ENCODE measurements around the gene TMEM191C.
"Not testable (repeated sequence)": the region's sequence is repeated elsewhere in the genome, so short reads cannot be mapped to it uniquely, and the experiment has no call there.

Gene TMEM191C

GRCh38 chr22:21467337-21468193 is at the start of gene TMEM191C:
TMEM191C (plus strand) TSS chr22:21467387; CDS start chr22:21467460, 73 bp downstream.
- DNase-seq = not testable (repeated sequence)

DNA sequence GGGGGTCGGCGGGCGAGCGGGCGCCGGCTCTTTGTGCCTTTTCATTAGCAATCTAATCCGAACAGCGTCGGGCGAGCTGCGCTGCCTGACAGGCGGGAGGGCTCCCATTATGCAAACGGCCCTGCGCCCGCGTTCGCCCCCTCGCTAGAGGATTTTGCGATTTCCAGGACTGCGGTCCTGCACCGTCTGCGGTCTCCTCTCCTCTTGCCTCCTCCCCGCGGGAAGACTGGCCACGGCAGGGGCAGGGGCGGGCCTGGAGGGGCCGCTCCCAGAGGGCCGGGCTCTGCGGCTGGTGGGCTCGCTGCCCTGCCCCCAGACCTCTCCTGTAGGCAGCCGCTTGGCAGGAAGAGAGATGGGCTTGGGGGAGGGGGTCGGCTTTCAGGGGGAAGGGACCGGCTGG is 49.3 kb upstream of the TMEM191C start:
- DNase-seq = not testable (repeated sequence)

- DNase-seq = not testable (repeated sequence)
Measured at GRCh38 chr22:21418974-21419638, 48.1 kb upstream of the TMEM191C start.

DNA sequence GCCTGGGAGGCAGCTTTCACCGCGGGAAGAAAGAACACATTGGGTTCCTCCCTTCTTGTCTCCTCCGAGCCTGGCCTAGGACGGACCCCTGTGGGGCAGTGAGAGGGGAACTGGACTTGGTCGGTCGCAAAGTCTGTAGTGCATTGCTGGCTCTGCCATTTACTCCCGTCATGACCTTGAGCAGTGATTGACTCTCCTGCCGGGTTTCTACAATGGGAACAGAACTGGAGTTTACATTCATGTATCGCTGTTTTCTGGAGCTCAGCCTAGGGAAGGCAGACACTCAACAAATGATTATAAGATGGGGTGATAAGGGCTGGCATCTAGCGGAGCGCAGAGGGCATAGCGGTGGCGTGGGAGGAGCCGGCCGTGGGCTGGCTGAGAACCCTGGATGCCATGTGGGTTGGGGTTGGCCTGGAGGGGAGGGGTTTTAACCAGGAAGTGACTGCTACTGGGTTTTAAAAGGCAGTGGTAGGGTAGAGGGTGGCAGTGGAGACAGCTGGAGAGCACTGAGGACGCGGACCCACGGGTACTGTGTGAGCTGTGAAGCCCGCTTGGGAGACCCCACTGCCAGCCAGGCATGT is 46.9 kb upstream of the TMEM191C start:
- DNase-seq = not testable (repeated sequence)

- not testable (repeated sequence) for DNase-seq
Measured at GRCh38 chr22:21424084-21424709, 43.0 kb upstream of the TMEM191C start.

- not testable (repeated sequence) for DNase-seq
Measured at GRCh38 chr22:21434378-21435233, 32.6 kb upstream of the TMEM191C start.

DNA sequence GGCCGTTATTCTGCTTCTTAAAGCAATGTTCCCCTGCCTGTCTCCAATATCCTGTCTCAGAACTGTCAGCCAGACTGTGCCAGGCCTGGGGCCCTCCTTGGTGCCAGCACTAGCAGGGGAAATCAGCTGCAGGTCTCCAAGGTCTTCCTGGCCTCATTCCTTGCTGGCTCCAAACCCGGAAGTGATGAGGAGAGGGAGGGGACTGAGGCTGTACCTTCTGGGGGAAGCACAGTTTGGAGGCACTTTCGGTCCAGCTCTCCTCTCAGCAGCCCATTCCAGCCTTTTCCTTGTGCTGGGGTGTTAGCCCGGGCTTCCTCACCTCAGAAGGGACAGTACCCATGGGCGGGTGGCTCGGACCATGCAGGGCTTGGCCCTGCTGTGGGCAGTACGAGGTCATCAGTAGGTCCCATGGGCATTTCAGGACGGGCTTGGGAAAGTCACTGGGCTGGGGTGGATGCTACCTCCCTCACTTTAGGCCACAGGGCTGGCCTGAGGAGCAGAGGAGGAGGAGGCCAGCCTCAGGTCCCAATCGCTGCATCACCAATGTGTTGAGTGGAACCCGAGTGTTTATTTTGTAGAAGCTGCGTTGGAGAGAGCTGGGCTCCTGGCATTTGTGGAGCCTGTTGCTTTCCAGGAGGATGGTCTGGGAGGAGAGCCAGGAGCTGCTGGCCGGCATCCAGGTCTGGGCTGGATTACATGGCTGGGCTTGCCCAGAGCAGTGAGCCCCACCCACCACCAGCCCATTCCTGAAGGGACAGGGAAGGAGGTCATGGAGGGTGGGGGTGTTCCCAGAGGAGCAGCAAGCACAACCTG is 31.0 kb upstream of the TMEM191C start:
- DNase-seq = not testable (repeated sequence)

- not testable (repeated sequence) for DNase-seq
Measured at GRCh38 chr22:21438013-21438412, 29.2 kb upstream of the TMEM191C start.

GRCh38 chr22:21440018-21440636 is 27.1 kb upstream of the TMEM191C start:
- DNase-seq = not testable (repeated sequence)

DNA sequence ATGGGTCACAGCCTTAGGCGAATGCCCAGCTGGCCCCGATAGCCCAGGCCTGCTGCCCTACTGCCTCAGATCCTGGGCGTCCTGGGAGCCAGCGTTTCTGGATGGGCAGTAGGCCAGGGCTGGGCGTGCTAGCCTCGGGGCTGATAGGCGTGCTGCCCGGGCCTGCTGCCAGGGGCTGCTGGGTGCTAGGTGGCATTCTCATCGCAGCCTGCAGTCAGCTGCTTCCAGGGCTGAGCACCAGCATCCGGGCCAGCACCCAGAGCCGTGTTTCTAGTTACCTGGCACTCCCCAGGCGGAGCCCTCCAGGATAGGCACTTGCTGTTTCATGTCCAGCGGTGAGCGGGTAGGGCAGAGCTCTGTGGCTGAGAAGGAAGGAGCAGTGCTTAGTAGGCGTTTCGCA is 26.5 kb upstream of the TMEM191C start:
- DNase-seq = not testable (repeated sequence)

DNA sequence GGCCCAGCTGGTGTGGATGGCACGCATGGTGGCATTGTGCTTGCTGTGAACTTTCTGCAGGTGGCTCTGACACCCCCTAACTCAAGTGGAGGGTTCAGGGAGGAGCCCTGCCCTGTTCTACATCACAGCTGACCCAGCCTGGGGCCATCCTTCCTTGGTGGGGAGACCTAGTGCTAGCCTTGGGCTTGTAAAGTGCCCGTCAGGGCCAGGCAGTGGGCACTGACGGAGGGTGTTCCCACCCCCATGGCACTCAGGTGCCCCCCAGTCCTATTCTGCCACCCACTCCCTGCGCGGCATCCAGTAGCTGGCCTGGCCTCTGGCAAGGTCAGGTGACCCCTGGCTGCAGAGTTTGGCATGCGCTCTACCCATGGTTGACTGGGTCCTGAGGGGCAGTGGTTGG is 26.0 kb upstream of the TMEM191C start:
- DNase-seq = not testable (repeated sequence)

DNA sequence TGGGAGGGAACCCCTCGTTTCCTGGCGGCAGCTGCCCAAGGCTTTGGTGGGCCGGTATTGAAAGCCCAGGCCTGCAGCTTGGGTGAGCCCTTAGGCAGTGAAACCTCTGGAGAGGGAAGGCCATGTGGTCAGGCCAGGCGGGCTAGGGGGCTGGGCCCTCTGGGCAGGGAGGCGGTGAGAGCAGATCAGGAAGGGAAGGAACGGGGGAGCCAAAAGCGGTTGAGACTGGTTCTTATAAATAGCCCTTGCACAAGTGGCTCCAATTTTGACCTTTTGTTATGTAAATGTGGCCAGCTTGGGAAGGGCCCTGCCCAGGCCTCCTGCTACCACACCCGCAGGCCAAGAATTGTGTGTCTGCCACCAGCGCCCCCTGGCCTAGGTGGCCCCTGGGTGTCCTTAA is 25.1 kb upstream of the TMEM191C start:
- DNase-seq = not testable (repeated sequence)

DNA sequence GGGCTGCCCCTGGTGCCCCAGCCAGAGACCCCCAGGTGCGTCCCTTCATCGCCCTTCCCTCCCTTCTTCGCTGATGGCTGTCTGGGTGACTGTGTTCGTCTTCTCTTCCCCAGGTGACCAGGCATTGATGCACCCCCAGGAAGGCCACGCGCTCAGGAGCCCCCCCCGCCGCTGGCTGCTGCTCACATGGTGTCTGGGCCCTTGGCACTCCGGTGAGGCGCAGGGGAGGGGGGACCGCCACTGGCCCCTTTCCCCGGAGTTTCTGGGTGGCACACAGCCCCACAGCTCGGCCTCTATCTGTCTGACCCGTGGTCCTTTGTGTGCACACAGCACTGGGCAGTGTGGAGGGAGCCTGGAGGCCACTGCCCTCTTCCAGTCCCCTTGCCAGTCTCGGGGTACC is 24.5 kb upstream of the TMEM191C start:
- DNase-seq = not testable (repeated sequence)

DNA sequence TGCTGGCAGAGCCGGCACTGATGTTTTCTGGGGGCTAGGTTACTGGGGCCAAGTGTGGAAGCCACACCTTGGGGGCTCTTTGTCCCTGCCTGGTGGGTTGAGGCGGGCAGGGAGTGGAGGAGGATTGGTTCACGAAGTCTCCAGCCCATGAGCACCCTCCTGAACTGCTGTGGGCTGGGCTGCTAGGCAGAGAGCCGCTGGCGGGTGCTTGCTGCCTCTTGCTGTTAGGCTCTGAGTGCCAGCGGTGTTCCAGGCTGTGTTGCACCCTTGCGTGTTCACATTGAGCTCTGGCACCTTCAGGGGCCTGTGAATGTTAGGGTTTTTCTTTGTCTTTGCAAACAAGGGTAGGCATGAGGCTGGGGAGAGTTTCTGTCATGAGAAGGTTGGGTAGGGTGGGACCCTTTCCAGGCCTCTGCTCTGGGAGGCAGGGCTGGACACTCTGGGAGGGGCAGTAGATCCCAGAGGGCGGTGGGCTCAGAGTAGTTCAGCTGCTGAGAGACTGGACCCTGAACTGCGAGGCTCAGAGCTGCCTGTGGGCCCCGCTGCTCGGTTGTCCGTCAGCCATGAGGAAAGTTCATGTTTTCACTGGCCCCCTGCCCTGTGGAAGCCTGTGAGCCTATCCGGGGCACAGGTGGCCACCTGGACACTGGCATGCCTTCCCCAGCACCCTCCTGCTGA is 24.0 kb upstream of the TMEM191C start:
- DNase-seq = no peak

GRCh38 chr22:21443735-21444421 is 23.3 kb upstream of the TMEM191C start:
- DNase-seq = no peak

DNA sequence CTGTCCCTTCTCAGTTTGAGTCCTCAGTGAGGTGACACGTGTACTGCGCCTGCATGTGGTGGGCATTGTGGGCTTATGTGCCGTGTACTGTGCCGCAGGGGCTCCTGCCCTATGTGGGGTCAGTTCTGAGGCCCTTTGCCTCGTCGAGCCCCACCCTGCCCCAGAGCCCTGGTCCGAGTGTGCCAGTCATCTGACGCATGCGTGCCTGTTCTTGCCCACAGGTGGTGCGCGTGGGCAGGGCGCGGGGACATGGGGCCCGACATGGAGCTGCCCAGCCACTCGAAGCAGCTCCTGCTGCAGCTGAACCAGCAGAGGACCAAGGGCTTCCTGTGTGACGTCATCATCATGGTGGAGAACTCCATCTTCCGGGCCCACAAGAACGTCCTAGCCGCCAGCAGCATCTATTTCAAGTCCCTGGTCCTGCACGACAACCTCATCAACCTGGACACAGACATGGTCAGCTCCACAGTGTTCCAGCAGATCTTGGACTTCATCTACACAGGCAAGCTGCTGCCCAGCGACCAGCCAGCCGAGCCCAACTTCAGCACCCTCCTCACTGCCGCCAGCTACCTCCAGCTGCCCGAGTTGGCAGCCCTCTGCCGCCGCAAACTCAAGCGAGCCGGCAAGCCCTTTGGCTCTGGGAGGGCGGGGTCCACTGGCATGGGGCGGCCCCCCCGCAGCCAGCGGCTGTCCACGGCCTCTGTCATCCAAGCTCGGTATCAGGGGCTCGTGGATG is 22.3 kb upstream of the TMEM191C start:
- DNase-seq = no peak

DNA sequence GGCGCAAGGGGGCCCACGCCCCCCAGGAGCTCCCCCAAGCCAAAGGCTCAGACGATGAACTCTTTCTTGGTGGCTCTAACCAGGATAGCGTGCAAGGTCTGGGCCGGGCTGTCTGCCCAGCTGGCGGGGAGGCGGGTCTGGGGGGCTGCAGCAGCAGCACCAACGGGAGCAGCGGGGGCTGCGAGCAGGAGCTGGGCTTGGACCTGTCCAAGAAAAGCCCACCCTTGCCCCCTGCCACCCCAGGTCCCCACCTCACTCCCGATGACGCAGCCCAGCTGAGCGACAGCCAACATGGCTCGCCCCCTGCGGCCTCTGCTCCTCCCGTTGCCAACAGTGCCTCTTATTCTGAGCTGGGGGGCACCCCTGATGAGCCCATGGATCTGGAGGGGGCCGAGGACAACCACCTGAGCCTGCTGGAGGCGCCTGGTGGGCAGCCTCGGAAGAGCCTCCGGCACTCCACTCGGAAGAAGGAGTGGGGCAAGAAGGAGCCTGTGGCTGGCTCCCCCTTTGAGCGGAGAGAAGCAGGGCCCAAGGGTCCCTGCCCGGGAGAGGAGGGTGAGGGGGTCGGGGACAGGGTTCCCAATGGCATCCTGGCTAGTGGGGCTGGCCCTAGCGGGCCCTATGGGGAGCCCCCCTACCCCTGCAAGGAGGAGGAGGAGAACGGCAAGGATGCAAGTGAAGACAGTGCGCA is 21.6 kb upstream of the TMEM191C start:
- DNase-seq = no peak

DNA sequence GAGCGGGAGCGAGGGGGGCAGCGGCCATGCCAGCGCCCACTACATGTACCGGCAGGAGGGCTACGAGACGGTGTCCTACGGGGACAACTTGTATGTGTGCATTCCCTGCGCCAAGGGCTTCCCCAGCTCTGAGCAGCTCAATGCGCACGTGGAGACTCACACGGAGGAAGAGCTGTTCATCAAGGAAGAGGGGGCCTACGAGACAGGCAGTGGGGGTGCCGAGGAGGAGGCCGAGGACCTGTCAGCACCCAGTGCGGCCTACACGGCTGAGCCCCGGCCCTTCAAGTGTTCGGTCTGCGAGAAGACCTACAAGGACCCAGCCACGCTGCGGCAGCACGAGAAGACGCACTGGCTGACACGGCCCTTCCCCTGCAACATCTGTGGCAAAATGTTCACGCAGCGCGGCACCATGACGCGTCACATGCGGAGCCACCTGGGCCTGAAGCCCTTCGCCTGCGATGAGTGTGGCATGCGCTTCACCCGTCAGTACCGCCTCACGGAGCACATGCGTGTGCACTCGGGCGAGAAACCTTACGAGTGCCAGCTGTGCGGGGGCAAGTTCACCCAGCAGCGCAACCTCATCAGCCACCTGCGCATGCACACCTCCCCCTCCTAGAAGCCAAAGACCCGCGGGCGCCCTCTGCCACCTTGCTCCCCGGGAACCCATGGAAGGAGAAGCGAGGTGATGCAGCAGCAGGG is 20.9 kb upstream of the TMEM191C start:
- no peak for DNase-seq

Data from activated CD4-positive, alpha-beta T cell treated with anti-CD3 and anti-CD28 coated beads, Interleukin-10, Interleukin-2, amounts not matched to agents 100 ng/mL and 50 ng/mL, durations not matched to agents 16 hours and 8 hours (primary cell).